ENCODE measurements around the gene EMILIN2.

Gene EMILIN2

DNA sequence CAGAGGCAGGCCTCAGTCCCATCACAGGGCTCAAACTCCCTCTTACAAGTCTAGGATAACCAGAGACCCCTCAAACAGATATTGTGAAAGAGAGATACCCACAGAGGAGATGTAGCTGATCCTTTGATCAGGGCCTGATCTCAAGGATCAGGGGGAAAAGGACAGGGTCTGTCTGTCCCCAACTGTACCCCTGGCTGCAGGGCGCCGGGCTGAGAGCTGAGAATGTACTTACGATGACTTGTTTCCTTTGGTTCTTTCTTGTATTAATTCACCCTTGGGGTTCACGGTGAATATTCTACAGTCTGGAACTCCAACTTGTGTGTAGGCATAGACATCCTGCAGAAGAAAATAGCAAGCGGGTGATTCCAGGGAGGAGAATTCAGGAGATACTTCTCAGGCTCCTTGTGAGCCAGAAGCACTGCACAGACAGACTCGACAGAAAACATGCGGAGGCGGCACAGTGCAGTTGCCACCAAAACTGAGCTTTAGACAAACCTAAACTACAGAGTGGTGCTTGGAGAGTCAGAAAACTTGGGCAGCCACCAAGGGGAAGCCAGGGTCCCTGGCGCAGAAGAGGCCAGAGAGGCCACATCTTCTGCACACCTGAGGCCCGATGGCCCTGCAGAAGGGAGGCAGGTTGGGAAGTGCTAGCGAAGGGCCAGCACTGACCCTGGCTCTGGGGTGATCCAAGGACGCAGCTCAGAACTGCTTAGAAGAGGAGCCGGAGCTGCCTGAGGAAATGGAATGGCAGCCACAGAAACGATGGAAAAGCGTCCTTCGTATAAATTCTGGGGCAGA lies 73.9 kb downstream of the EMILIN2 start (continued):
- TF ChIP-seq ZNF629 (tag by site-specific recombination; IDR thresholded peaks at IDR 0.05) (no peak), ZNF37A (tag by site-specific recombination; IDR thresholded peaks at IDR 0.05) (no peak), ZNF530 (tag by site-specific recombination; IDR thresholded peaks at IDR 0.05; ENCODE audit: low read depth) (no peak), ZSCAN30 (tag by site-specific recombination; IDR thresholded peaks at IDR 0.05) (no peak), ZNF354C (tag by site-specific recombination; IDR thresholded peaks at IDR 0.05; ENCODE audit: borderline replicate concordance, low read depth) (no peak)
- TF ChIP-seq, protein P1, sequence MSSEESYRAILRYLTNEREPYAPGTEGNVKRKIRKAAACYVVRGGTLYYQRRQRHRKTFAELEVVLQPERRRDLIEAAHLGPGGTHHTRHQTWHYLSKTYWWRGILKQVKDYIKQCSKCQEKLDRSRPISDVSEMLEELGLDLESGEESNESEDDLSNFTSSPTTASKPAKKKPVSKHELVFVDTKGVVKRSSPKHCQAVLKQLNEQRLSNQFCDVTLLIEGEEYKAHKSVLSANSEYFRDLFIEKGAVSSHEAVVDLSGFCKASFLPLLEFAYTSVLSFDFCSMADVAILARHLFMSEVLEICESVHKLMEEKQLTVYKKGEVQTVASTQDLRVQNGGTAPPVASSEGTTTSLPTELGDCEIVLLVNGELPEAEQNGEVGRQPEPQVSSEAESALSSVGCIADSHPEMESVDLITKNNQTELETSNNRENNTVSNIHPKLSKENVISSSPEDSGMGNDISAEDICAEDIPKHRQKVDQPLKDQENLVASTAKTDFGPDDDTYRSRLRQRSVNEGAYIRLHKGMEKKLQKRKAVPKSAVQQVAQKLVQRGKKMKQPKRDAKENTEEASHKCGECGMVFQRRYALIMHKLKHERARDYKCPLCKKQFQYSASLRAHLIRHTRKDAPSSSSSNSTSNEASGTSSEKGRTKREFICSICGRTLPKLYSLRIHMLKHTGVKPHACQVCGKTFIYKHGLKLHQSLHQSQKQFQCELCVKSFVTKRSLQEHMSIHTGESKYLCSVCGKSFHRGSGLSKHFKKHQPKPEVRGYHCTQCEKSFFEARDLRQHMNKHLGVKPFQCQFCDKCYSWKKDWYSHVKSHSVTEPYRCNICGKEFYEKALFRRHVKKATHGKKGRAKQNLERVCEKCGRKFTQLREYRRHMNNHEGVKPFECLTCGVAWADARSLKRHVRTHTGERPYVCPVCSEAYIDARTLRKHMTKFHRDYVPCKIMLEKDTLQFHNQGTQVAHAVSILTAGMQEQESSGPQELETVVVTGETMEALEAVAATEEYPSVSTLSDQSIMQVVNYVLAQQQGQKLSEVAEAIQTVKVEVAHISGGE (tag by site-specific recombination; conservative IDR thresholded peaks at IDR 0.05; ENCODE audit: low read depth): no peak

DNA sequence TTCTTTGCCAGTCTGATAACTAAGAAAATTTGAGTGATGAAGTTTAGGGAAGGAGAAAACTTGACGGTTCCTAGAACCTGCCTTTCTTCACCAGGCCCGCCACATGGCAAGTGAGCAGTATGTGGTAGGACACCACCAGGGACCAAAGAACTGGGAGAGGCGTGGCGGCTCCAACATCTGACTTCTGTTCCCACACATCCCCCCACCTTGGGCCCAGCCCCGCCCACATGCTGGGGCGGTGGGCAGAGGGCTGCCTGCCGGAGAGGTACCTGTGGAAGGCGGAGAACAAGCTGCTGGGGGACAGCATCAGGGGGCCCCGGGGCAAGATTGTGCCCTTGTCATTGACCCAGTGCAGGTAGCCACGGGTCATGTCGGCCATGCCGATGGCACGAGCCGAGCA lies 75.0 kb downstream of the EMILIN2 start:
- CTCF ChIA-PET: no interaction called here
- Histone ChIP-seq H3K4me1 (ENCODE audit: control insufficient read depth, insufficient read depth, low read length) (no peaks in the 10 kb centered on the region), H3K36me3 (ENCODE audit: control insufficient read depth in 2 of 2, insufficient read depth in 1 of 2, low read length in 2 of 2) (peaks cover 8 to 28% of the 10 kb centered on the region in 2 experiments; a peak in 2 of 3 replicates), H3K27ac (ENCODE audit: extremely low read depth, low read depth, low read length) (no peak overlapping the region), H3K9me3 (ENCODE audit: control insufficient read depth, insufficient read depth, low read depth, low read length) (no peaks in the 10 kb centered on the region), H3K4me3 (ENCODE audit: low read depth, low read length) (no peak overlapping the region)
- no peak for TF ChIP-seq ZNF16 (tag by site-specific recombination; IDR thresholded peaks at IDR 0.05; ENCODE audit: low read depth)
- TF ChIP-seq REPIN1 (tag by site-specific recombination; IDR thresholded peaks at IDR 0.05; ENCODE audit: low read depth): no peak
- 0 out of 2 replicates have a peak, but pooled peaks have one; percentile 14 for TF ChIP-seq ZFHX2 (tag by site-specific recombination; conservative IDR thresholded peaks at IDR 0.05)
- POLR2A ChIA-PET: no interaction called here

DNA sequence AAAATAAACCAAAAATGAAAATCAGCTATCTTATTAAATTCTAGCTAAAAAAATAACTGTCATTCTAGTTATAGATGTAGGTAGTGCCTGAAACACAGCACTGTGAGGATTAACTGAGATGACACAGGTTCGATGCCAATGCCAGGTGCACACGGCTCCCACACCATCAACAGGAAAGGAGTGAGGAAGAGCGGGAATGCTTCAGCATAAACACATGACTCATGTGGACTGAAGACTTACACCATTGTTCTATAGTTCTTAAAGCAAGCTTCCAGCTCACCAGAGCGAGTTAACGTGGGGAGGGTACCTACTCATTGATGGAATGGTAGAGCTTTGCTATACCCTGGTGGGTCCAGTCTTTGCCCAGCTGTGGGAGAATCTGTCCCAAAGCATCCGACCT lies 76.7 kb downstream of the EMILIN2 start:
- POLR2A ChIA-PET: no interaction called here
- no peaks in the 10 kb centered on the region for H3K9me3 ChIP-seq (ENCODE audit: control insufficient read depth, insufficient read depth, low read depth, low read length)
- H3K4me1 ChIP-seq (ENCODE audit: control insufficient read depth, insufficient read depth, low read length): no peaks in the 10 kb centered on the region
- no peak overlapping the region for H3K4me3 ChIP-seq (ENCODE audit: low read depth, low read length)
- peaks cover 9 to 28% of the 10 kb centered on the region in 2 experiments; a peak in 2 of 3 replicates for H3K36me3 ChIP-seq (ENCODE audit: control insufficient read depth in 2 of 2, insufficient read depth in 1 of 2, low read length in 2 of 2)
- CTCF ChIA-PET: interaction anchor here (0.7 to 2.0 kb wide), 3 partner anchors 8 to 322 kb away, joined by 3 to 4 read pairs (median 4); no protein-coding TSS in a partner anchor
- no peak overlapping the region for H3K27ac ChIP-seq (ENCODE audit: extremely low read depth, low read depth, low read length)
- TF ChIP-seq YY1 (tag by site-specific recombination; IDR thresholded peaks at IDR 0.05) (no peak), ZNF16 (tag by site-specific recombination; IDR thresholded peaks at IDR 0.05; ENCODE audit: low read depth) (no peak), OSR2 (tag by site-specific recombination; IDR thresholded peaks at IDR 0.05) (no peak), ZNF658 (tag by site-specific recombination; IDR thresholded peaks at IDR 0.05) (no peak), ZBTB21 (tag by site-specific recombination; IDR thresholded peaks at IDR 0.05) (no peak)
- TF ChIP-seq, protein P2, sequence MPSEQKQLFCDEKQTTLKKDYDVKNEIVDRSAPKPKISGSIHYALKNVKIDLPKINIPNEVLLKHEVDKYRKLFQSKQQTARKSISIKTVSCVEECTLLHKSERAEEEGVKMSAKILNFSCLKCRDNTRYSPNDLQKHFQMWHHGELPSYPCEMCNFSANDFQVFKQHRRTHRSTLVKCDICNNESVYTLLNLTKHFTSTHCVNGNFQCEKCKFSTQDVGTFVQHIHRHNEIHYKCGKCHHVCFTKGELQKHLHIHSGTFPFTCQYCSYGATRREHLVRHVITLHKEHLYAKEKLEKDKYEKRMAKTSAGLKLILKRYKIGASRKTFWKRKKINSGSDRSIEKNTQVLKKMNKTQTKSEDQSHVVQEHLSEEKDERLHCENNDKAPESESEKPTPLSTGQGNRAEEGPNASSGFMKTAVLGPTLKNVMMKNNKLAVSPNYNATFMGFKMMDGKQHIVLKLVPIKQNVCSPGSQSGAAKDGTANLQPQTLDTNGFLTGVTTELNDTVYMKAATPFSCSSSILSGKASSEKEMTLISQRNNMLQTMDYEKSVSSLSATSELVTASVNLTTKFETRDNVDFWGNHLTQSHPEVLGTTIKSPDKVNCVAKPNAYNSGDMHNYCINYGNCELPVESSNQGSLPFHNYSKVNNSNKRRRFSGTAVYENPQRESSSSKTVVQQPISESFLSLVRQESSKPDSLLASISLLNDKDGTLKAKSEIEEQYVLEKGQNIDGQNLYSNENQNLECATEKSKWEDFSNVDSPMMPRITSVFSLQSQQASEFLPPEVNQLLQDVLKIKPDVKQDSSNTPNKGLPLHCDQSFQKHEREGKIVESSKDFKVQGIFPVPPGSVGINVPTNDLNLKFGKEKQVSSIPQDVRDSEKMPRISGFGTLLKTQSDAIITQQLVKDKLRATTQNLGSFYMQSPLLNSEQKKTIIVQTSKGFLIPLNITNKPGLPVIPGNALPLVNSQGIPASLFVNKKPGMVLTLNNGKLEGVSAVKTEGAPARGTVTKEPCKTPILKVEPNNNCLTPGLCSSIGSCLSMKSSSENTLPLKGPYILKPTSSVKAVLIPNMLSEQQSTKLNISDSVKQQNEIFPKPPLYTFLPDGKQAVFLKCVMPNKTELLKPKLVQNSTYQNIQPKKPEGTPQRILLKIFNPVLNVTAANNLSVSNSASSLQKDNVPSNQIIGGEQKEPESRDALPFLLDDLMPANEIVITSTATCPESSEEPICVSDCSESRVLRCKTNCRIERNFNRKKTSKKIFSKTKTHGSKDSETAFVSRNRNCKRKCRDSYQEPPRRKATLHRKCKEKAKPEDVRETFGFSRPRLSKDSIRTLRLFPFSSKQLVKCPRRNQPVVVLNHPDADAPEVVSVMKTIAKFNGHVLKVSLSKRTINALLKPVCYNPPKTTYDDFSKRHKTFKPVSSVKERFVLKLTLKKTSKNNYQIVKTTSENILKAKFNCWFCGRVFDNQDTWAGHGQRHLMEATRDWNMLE (tag by site-specific recombination; conservative IDR thresholded peaks at IDR 0.05; ENCODE audit: low read depth): no peak
- TF ChIP-seq, protein P3, sequence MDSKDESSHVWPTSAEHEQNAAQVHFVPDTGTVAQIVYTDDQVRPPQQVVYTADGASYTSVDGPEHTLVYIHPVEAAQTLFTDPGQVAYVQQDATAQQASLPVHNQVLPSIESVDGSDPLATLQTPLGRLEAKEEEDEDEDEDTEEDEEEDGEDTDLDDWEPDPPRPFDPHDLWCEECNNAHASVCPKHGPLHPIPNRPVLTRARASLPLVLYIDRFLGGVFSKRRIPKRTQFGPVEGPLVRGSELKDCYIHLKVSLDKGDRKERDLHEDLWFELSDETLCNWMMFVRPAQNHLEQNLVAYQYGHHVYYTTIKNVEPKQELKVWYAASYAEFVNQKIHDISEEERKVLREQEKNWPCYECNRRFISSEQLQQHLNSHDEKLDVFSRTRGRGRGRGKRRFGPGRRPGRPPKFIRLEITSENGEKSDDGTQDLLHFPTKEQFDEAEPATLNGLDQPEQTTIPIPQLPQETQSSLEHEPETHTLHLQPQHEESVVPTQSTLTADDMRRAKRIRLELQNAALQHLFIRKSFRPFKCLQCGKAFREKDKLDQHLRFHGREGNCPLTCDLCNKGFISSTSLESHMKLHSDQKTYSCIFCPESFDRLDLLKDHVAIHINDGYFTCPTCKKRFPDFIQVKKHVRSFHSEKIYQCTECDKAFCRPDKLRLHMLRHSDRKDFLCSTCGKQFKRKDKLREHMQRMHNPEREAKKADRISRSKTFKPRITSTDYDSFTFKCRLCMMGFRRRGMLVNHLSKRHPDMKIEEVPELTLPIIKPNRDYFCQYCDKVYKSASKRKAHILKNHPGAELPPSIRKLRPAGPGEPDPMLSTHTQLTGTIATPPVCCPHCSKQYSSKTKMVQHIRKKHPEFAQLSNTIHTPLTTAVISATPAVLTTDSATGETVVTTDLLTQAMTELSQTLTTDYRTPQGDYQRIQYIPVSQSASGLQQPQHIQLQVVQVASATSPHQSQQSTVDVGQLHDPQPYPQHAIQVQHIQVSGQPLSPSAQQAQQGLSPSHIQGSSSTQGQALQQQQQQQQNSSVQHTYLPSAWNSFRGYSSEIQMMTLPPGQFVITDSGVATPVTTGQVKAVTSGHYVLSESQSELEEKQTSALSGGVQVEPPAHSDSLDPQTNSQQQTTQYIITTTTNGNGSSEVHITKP (tag by site-specific recombination; IDR thresholded peaks at IDR 0.05): no peak

Measured in HEK293 (cell line).